GM10248 (cell line): ENCODE results near the gene BACH2.

Experiments
- CTCF ChIA-PET: fragments of 300-600 bp; sonication (Branson Sonifier 250); formaldehyde crosslinking; extraction: SDS; loops from one replicate; lab custom pipeline; 2021; ENCODE audit warnings: antibody characterized with exemption; lab: Yijun Ruan, JAX
- POLR2A ChIA-PET: fragments of 350-650 bp; sonication (Branson Sonifier 250); formaldehyde crosslinking; extraction: SDS; loops from one replicate; lab custom pipeline; 2020; ENCODE audit warnings: antibody characterized with exemption; lab: Yijun Ruan, JAX
- DNase-seq: peaks from one replicate; pipeline ENCODE4 v3.0.0; 2012; ENCODE audit errors: extremely low spot score
- CTCF ChIP-seq: IDR thresholded peaks from 2 replicates; pipeline ENCODE4 v1.5.1; 2012; ENCODE audit warnings: mild to moderate bottlenecking, low read depth; ENCODE audit errors: extremely low read depth, missing control alignments, control extremely low read depth

BACH2 gene

GRCh38 chr6:90319044-90319443, 22.4 kb upstream of the BACH2 start:
- TF ChIP-seq CTCF: no peak
- DNase-seq: no peak
- POLR2A ChIA-PET: no interaction called here
- CTCF ChIA-PET: interaction anchor here (0.9 kb wide), 1 partner anchor 29 kb away, joined by 3 read pairs; no protein-coding TSS in a partner anchor

GRCh38 chr6:90315986-90316385, 19.3 kb upstream of the BACH2 start:
- no peak for TF ChIP-seq CTCF
- DNase-seq: no peak
- POLR2A ChIA-PET: no interaction called here
- CTCF ChIA-PET: no interaction called here

- TF ChIP-seq CTCF: no peak
- CTCF ChIA-PET: no interaction called here
- no peak for DNase-seq
- POLR2A ChIA-PET: no interaction called here
Measured at GRCh38 chr6:90315354-90315950, 18.8 kb upstream of the BACH2 start.

GRCh38 chr6:90314514-90314913, 17.9 kb upstream of the BACH2 start:
- ChIA-PET CTCF (no interaction called here), POLR2A (no interaction called here)
- DNase-seq: no peak
- TF ChIP-seq CTCF: no peak

GRCh38 chr6:90311569-90311968, 14.9 kb upstream of the BACH2 start:
- no peak for DNase-seq
- TF ChIP-seq CTCF: no peak
- ChIA-PET CTCF (no interaction called here), POLR2A (no interaction called here)

- ChIA-PET POLR2A (no interaction called here), CTCF (interaction anchor here (0.8 to 1.2 kb wide), 3 partner anchors 15 to 362 kb away, joined by 3 read pairs; no protein-coding TSS in a partner anchor)
- no peak for DNase-seq
- TF ChIP-seq CTCF: no peak
Measured at GRCh38 chr6:90305800-90306448, 9.3 kb upstream of the BACH2 start.
